ENCODE data around the gene LNX2. TPM values are rescaled to one million over a fixed set of nuclear protein-coding genes. Genes with fewer than 3 reads are reported as not detected.

Gene LNX2
- total and polyA plus RNA-seq, 7 donors, result 2.3 to 10.0 (median 6.2) TPM

GRCh38 chr13:27654816-27655215 is 34.5 kb upstream of the LNX2 start:
- WGBS, 3 donors, result 92 to 97% (median 96%) methylated on average over 1 of the region's 1 CpG
- no peak for ATAC-seq
- intact Hi-C loops (cut with DNase I), result no loop called here

GRCh38 chr13:27654059-27654458 is 33.7 kb upstream of the LNX2 start:
- WGBS, 3 donors, result 70 to 97% (median 91%) methylated on average over 3 of the region's 3 CpGs
- ATAC-seq, result no peak

More at GRCh38 chr13:27654816-27655215, 34.5 kb upstream of the LNX2 start:
- Histone ChIP-seq H3K27ac (no peak overlapping the region), H3K27me3 (ENCODE audit: insufficient read depth in 3 of 3, low read length in 2 of 3) (no peaks in the 10 kb centered on the region), H3K4me1 (no peaks in the 10 kb centered on the region), H3K9me3 (peaks cover 3% of the 10 kb centered on the region), H3K4me3 (no peak overlapping the region), H3K36me3 (ENCODE audit: insufficient read depth in 1 of 2, low read depth in 1 of 2) (peaks cover 4 to 10% of the 10 kb centered on the region in 2 donors)
- DNase-seq, result no peak
- no peak for TF ChIP-seq CTCF (IDR thresholded peaks at IDR 0.05)

GRCh38 chr13:27650312-27650711 is 30.0 kb upstream of the LNX2 start:
- peaks cover 6% of the 10 kb centered on the region for H3K9me3 ChIP-seq
- DNase-seq (no peak), ATAC-seq (no peak)
- no peak for TF ChIP-seq CTCF (IDR thresholded peaks at IDR 0.05)
- no peaks in the 10 kb centered on the region for H3K27me3 ChIP-seq (ENCODE audit: insufficient read depth in 3 of 3, low read length in 2 of 3)
- intact Hi-C loops (cut with DNase I), result no loop called here
- H3K36me3 ChIP-seq (ENCODE audit: insufficient read depth in 1 of 2, low read depth in 1 of 2), result peaks cover 7 to 26% of the 10 kb centered on the region in 2 donors
- H3K4me3 ChIP-seq, result no peak overlapping the region
- H3K27ac ChIP-seq, result no peak overlapping the region
- no peaks in the 10 kb centered on the region for H3K4me1 ChIP-seq
- 93 to 100% (median 96%) methylated on average over 1 of the region's 1 CpG for WGBS, 3 donors

More at GRCh38 chr13:27654059-27654458, 33.7 kb upstream of the LNX2 start:
- Histone ChIP-seq H3K4me1 (no peaks in the 10 kb centered on the region), H3K27me3 (ENCODE audit: insufficient read depth in 3 of 3, low read length in 2 of 3) (no peaks in the 10 kb centered on the region), H3K9me3 (peaks cover 6% of the 10 kb centered on the region), H3K4me3 (no peak overlapping the region), H3K27ac (no peak overlapping the region), H3K36me3 (ENCODE audit: insufficient read depth in 1 of 2, low read depth in 1 of 2) (peaks cover 7 to 17% of the 10 kb centered on the region in 2 donors)
- DNase-seq, result no peak
- TF ChIP-seq CTCF (IDR thresholded peaks at IDR 0.05), result no peak
- intact Hi-C loops (cut with DNase I), result no loop called here

GRCh38 chr13:27644302-27644701 is 24.0 kb upstream of the LNX2 start:
- TF ChIP-seq CTCF (IDR thresholded peaks at IDR 0.05), result no peak
- peaks cover 21% of the 10 kb centered on the region for H3K4me1 ChIP-seq
- no peak overlapping the region for H3K4me3 ChIP-seq
- no peak overlapping the region for H3K27ac ChIP-seq
- DNase-seq (no peak), ATAC-seq (no peak)
- 6 to 10% (median 6%) methylated on average over 1 of the region's 1 CpG for WGBS, 3 donors
- intact Hi-C loops (cut with DNase I), result no loop called here
- H3K9me3 ChIP-seq, result no peaks in the 10 kb centered on the region
- H3K27me3 ChIP-seq (ENCODE audit: insufficient read depth in 3 of 3, low read length in 2 of 3), result no peaks in the 10 kb centered on the region
- H3K36me3 ChIP-seq (ENCODE audit: insufficient read depth in 1 of 2, low read depth in 1 of 2), result peaks cover 0 to 11% of the 10 kb centered on the region in 2 donors
